CD4-positive, alpha-beta T cell treated with Interleukin-6 for 4 hours (primary cell): ENCODE measurements around the gene PHYH.
"Not testable (repeated sequence)": the region's sequence is repeated elsewhere in the genome, so short reads cannot be mapped to it uniquely, and the experiment has no call there.

ENCODE experiments used
- DNase-seq: peaks from one replicate; pipeline ENCODE4 v3.0.0-alpha.2; 2020; ENCODE audit warnings: mixed read lengths

Gene PHYH

GRCh38 chr10:13319166-13319565, 19.3 kb upstream of the PHYH start:
- DNase-seq = no peak

- no peak for DNase-seq
These were observed 17.6 kb upstream of the PHYH start for GRCh38 chr10:13317474-13317873.

GRCh38 chr10:13316635-13317311, 16.9 kb upstream of the PHYH start:
- no peak for DNase-seq

GRCh38 chr10:13315361-13315760, 15.5 kb upstream of the PHYH start:
- DNase-seq = no peak

- no peak for DNase-seq
These were observed 11.3 kb upstream of the PHYH start for GRCh38 chr10:13311177-13311575.

- DNase-seq = no peak
These were observed 10.8 kb upstream of the PHYH start for GRCh38 chr10:13310518-13311176.

- no peak for DNase-seq
These were observed 9.9 kb upstream of the PHYH start for GRCh38 chr10:13309792-13310191.

- DNase-seq = no peak
These were observed 8.2 kb upstream of the PHYH start for GRCh38 chr10:13308096-13308495.

- DNase-seq = no peak
These were observed 6.2 kb upstream of the PHYH start for GRCh38 chr10:13306103-13306502.

- DNase-seq = no peak
These were observed 3.1 kb upstream of the PHYH start for GRCh38 chr10:13302821-13303555.

- DNase-seq = no peak
These were observed 972 bp downstream of the PHYH start for GRCh38 chr10:13298748-13299436.

GRCh38 chr10:13296476-13296875, 3.4 kb downstream of the PHYH start:
- no peak for DNase-seq

- DNase-seq = no peak
These were observed 5.1 kb downstream of the PHYH start for GRCh38 chr10:13294784-13295183.

GRCh38 chr10:13291821-13292773, 7.8 kb downstream of the PHYH start:
- DNase-seq = no peak

- DNase-seq = no peak
These were observed 8.8 kb downstream of the PHYH start for GRCh38 chr10:13291061-13291460.

- no peak for DNase-seq
These were observed 15.8 kb downstream of the PHYH start for GRCh38 chr10:13284050-13284449.

GRCh38 chr10:13282348-13282747, 17.5 kb downstream of the PHYH start:
- not testable (repeated sequence) for DNase-seq

GRCh38 chr10:13276749-13277365, 23.0 kb downstream of the PHYH start:
- DNase-seq = no peak

- not testable (repeated sequence) for DNase-seq
These were observed 23.7 kb downstream of the PHYH start for GRCh38 chr10:13276146-13276545.

- DNase-seq = no peak
These were observed 27.7 kb downstream of the PHYH start for GRCh38 chr10:13272164-13272571.

- DNase-seq = peak; percentile 63
These were observed 28.2 kb downstream of the PHYH start for GRCh38 chr10:13271552-13272163.
